Breast epithelium (tissue), 4 donors: ENCODE measurements around the gene ACTL10. TPM values are rescaled to one million over a fixed set of nuclear protein-coding genes. Genes with fewer than 3 reads are reported as not detected.

Source experiments
- DNase-seq, 2 donors: peaks; one replicate each; pipeline ENCODE4 v3.0.0-alpha.2; 2019; ENCODE audit warnings: low spot score in 2 of 2
- H3K27ac ChIP-seq, 2 donors: fragments of 200-600 bp; sonication (generic) in 1 of 2; one replicate each; pipeline ENCODE4 v1.5.1; 2016 to 2019; ENCODE audit warnings: mild to moderate bottlenecking in 1 of 2
- H3K27me3 ChIP-seq, 2 donors: fragments of 200-600 bp; sonication (generic) in 1 of 2; one replicate each; pipeline versions ENCODE4 v1.5.1 to v1.6.0; 2017 to 2019; ENCODE audit warnings: control low read depth in 1 of 2, mild to moderate bottlenecking in 1 of 2
- H3K36me3 ChIP-seq: fragments of 200-600 bp; one replicate; pipeline ENCODE4 v1.5.1; 2019
- H3K4me1 ChIP-seq, 2 donors: fragments of 200-600 bp; sonication (generic); one replicate each; pipeline ENCODE4 v1.5.1; 2016 to 2019; ENCODE audit warnings: control low read depth in 1 of 2
- H3K4me3 ChIP-seq, 3 donors: fragments of 200-600 bp; sonication (generic); 1 replicate in 2 of 3; 2 replicates in 1 of 3; pipeline ENCODE4 v1.5.1; 2016 to 2019; ENCODE audit warnings: mild to moderate bottlenecking in 3 of 3, moderate library complexity in 2 of 3
- H3K9me3 ChIP-seq, 2 donors: fragments of 200-600 bp; sonication (generic) in 1 of 2; one replicate each; pipeline ENCODE4 v1.5.1; 2016 to 2019; ENCODE audit warnings: control low read depth in 1 of 2
- POLR2A ChIP-seq: fragments of 450-650 bp; IDR thresholded peaks from one replicate; pipeline ENCODE4 v1.6.1; 2016; ENCODE audit warnings: antibody characterized with exemption, mild to moderate bottlenecking, moderate library complexity
- POLR2AphosphoS5 ChIP-seq, 3 donors: sonication (generic); formaldehyde crosslinking; IDR thresholded peaks; one replicate each; pipeline ENCODE4 v1.6.1; 2017; ENCODE audit warnings: antibody characterized with exemption in 3 of 3
- intact Hi-C: fragments of 100-400 bp; cut with DNase I; formaldehyde crosslinking; loops from one replicate; pipeline ENCODE4 v1.15.1; 2023; ENCODE audit warnings: low total_unique reads
- total RNA-seq, 3 donors: library from RNA; depleted of rRNA; stranded (reverse); fragments of >200 nt; gene quantifications; one replicate each; pipeline ENCODE4 v1.1.0, GENCODE V29; 2016
- TF ChIP-seq, protein P1 (sequence below), 3 donors: fragments of 450-650 bp; IDR thresholded peaks; one replicate each; pipeline ENCODE4 v1.5.1; 2016 to 2017; ENCODE audit warnings: antibody characterized with exemption in 3 of 3, mild to moderate bottlenecking in 3 of 3, moderate library complexity in 3 of 3

ACTL10 gene
- total RNA-seq, 3 donors from 2014 or later, result 1.4 to 3.4 (median 2.6) TPM

DNA sequence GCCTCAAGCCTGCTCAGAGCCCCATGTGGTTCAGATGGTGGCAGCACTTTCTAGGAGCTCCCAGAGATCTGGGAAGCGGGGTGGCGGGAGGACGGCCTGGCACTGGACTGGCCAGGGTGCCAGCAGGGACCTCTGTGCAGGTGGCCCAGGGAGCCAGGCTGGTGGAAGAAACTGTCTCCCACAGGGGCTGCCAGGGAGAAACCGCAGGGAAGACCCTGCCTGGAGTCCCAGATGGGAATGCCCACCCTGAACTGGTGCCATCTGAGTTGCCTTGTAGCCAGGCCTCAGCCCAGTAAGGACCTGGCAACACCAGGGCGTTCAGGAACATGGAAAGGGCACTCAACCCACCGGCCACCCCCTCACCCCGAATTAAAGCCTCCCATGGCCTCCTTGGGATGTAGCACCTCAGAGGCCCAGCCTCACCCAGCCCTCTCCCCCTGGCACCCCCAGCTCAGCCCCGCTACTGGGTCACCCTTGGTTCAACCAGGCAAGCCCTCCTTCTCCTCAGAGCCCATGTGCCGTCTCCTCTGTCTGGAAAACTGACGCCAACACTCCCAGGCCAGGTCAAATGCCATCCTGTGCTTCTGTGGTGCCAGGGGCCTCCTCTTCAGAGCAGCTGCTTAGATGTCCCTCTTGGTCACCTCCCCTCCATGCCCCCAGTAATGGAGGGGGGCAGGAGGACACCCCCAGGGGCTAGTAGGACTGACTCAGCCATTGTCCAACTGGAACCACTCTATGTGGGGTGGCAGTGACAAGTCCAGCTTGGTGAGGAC lies 10.5 kb upstream of the ACTL10 start:
- TF ChIP-seq, protein P1, sequence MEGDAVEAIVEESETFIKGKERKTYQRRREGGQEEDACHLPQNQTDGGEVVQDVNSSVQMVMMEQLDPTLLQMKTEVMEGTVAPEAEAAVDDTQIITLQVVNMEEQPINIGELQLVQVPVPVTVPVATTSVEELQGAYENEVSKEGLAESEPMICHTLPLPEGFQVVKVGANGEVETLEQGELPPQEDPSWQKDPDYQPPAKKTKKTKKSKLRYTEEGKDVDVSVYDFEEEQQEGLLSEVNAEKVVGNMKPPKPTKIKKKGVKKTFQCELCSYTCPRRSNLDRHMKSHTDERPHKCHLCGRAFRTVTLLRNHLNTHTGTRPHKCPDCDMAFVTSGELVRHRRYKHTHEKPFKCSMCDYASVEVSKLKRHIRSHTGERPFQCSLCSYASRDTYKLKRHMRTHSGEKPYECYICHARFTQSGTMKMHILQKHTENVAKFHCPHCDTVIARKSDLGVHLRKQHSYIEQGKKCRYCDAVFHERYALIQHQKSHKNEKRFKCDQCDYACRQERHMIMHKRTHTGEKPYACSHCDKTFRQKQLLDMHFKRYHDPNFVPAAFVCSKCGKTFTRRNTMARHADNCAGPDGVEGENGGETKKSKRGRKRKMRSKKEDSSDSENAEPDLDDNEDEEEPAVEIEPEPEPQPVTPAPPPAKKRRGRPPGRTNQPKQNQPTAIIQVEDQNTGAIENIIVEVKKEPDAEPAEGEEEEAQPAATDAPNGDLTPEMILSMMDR (IDR thresholded peaks at IDR 0.05), result no peak
- no peak for TF ChIP-seq POLR2A
- TF ChIP-seq POLR2AphosphoS5 (IDR thresholded peaks at IDR 0.05), result no peak
- intact Hi-C loops, result loop anchor here (10.0 kb wide), 1 partner anchor 191 kb away; no protein-coding TSS in a partner anchor
- DNase-seq, result no peak
- H3K36me3 ChIP-seq, result no peaks in the 10 kb centered on the region
- no peak overlapping the region for H3K27ac ChIP-seq
- H3K4me3 ChIP-seq, result no peak overlapping the region
- no peaks in the 10 kb centered on the region for H3K27me3 ChIP-seq
- no peaks in the 10 kb centered on the region for H3K9me3 ChIP-seq
- no peaks in the 10 kb centered on the region for H3K4me1 ChIP-seq

DNA sequence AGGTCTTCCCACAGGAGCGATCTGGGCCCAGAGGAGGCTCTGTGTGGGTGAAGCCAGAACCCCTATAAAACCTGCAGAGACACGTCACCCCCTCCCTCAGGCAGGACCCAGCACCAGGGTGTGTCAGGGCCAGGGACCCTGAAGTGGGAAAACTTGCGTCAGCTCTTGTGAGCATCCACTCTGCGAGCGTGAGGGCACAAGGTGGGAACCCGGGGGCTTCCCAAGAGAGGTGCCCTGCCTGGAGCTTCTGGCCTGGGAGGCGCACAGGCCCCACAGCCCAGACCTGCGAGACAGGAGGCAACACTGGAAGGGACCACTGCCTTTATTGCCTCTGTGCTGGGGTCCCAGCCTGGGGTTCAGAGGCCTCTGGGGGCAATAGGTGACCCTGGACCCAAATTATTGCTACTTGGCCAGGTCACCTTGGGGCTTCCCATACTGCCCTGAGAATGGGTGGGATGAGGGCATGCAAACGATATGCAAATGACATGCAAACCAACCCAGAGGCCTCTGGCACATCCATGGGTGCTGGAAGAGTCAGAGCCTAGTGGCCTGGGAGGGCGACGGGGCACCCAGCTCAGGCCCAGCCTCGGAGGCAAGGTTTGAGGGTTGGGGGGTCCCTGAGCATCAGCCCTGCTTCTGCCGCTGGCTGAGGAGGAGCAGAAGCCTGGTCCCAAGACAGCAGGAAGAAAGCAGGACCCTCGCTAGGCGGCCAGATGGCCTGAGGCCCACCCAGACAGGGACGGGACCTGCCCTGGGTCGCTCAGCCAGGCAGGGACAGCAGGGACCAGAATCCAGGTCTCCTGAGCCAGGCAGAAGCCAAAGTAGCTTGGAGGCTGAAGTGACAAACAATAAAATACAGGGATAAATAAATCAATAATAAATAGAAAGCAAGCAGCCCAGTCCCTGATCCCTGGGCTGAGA lies 9.7 kb upstream of the ACTL10 start:
- no peaks in the 10 kb centered on the region for H3K9me3 ChIP-seq
- no peaks in the 10 kb centered on the region for H3K27me3 ChIP-seq
- no peak overlapping the region for H3K4me3 ChIP-seq
- intact Hi-C loops, result loop anchor here (10.0 kb wide), 1 partner anchor 192 kb away; no protein-coding TSS in a partner anchor
- H3K27ac ChIP-seq, result no peak overlapping the region
- no peak for TF ChIP-seq POLR2A
- TF ChIP-seq, protein P1 (IDR thresholded peaks at IDR 0.05), result no peak
- no peak for TF ChIP-seq POLR2AphosphoS5 (IDR thresholded peaks at IDR 0.05)
- DNase-seq, result no peak
- H3K36me3 ChIP-seq, result no peaks in the 10 kb centered on the region
- H3K4me1 ChIP-seq, result no peaks in the 10 kb centered on the region

DNA sequence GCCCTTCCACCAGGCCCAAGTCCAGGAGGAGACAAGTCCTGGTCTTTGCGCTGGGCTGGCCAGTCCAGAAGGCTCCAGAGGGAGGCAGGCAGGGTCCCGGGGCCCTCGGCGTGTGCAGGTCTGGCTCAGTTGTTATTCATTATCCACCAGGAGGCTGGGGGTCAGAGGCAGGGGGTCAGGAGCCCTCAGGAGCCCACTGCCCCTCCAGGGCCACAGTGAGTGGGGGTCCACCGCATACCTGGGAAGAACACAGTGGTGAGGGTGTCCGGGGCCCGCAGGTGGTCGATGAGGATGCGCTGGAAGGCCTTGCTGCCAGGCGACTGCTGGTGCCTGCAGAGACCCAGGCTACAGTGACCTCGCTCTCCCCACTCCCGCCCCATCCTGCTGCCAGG lies 9.0 kb upstream of the ACTL10 start:
- Histone ChIP-seq H3K4me1 (no peaks in the 10 kb centered on the region), H3K27me3 (no peaks in the 10 kb centered on the region), H3K4me3 (no peak overlapping the region), H3K9me3 (no peaks in the 10 kb centered on the region), H3K36me3 (no peaks in the 10 kb centered on the region), H3K27ac (no peak overlapping the region)
- intact Hi-C loops, result loop anchor here (10.0 kb wide), 1 partner anchor 193 kb away; no protein-coding TSS in a partner anchor
- TF ChIP-seq POLR2AphosphoS5 (IDR thresholded peaks at IDR 0.05) (no peak), POLR2A (no peak)
- TF ChIP-seq, protein P1 (IDR thresholded peaks at IDR 0.05), result no peak
- DNase-seq, result no peak

DNA sequence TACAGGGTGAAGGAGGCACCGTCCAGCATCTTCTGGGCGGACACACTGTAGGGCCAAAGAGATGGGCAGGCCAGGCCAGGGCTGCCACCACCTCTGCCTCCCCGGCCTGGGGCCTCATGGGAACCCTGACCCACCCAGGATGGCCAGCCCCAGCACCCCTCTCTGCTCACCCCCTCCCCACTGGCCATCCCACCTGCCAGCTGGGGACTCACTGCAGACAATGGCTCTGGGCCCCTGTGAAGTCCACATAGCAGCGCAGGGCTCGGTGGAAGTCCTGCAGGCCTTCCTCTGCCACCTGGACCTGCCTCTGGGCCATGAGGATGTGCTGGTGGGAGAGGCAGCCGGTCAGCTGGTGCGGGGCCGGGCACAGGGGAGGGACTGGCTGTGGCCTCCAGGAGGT lies 8.2 kb upstream of the ACTL10 start:
- intact Hi-C loops, result loop anchor here (10.0 kb wide), 1 partner anchor 194 kb away; no protein-coding TSS in a partner anchor
- Histone ChIP-seq H3K27me3 (no peaks in the 10 kb centered on the region), H3K36me3 (no peaks in the 10 kb centered on the region), H3K9me3 (no peaks in the 10 kb centered on the region), H3K27ac (no peak overlapping the region), H3K4me3 (no peak overlapping the region), H3K4me1 (peaks cover 0 to 5% of the 10 kb centered on the region in 2 donors)
- no peak for DNase-seq
- TF ChIP-seq POLR2A, result no peak
- TF ChIP-seq POLR2AphosphoS5 (IDR thresholded peaks at IDR 0.05), result no peak
- TF ChIP-seq, protein P1 (IDR thresholded peaks at IDR 0.05), result no peak
